Right cardiac atrium (tissue), 5 donors: ENCODE results near the gene SLC49A3. TPM values are rescaled to one million over a fixed set of nuclear protein-coding genes. Genes with fewer than 3 reads are reported as not detected.

Experiments
- ATAC-seq, 2 donors: fragments of 200-7000 bp; cut with Tn5 transposase; one replicate each; pipeline versions ENCODE4 v1.8.0 to v1.9.1; 2020; ENCODE audit warnings: moderate library complexity in 2 of 2, mild to moderate bottlenecking in 1 of 2
- DNase-seq, 3 donors: peaks; one replicate each; pipeline ENCODE4 v3.0.0-alpha.2; 2020
- H3K27ac ChIP-seq: one replicate; pipeline ENCODE4 v1.5.1; 2013; ENCODE audit warnings: mild to moderate bottlenecking, low read length, control low read depth, moderate library complexity
- H3K27me3 ChIP-seq: one replicate; pipeline ENCODE4 v1.6.1; 2013; ENCODE audit not compliant: control insufficient read depth, insufficient read depth
- H3K4me1 ChIP-seq: one replicate; pipeline ENCODE4 v1.6.1; 2013; ENCODE audit warnings: low read length; ENCODE audit not compliant: control insufficient read depth, insufficient read depth
- H3K4me3 ChIP-seq: one replicate; pipeline ENCODE4 v1.5.1; 2013; ENCODE audit warnings: low read length, control low read depth
- H3K9me3 ChIP-seq: one replicate; pipeline ENCODE4 v1.6.1; 2013; ENCODE audit warnings: low read length; ENCODE audit not compliant: control insufficient read depth
- WGBS: extraction: QIAGEN DNeasy Blood & Tissue Kit; methylation state at CpG from one replicate; pipeline ENCODE4 v1.1.7; 2013; 5-methylcytosine and 5-hydroxymethylcytosine counted together
- intact Hi-C, 4 donors: fragments of 100-400 bp; cut with DNase I; formaldehyde crosslinking; loops; one replicate each; pipeline versions ENCODE4 v1.11.0 to v1.14.0; 2022 to 2023
- polyA plus RNA-seq: library from polyadenylated mRNA; stranded (reverse); fragments of 200-250 nt; gene quantifications from one replicate; pipeline ENCODE4 v1.2.3, GENCODE V29; 2013
- total RNA-seq, 4 donors: library from RNA; stranded (reverse); fragmentation: NEBNext Ultra II Directional; extraction: Animal tissue kit (Norgen Biotek cat#: 25700); gene quantifications; one replicate each; pipeline ENCODE4 v1.2.1, GENCODE V29; 2021
- donor health status: healthy with polysubstance abuse.
- donor health status: DM: no; HTN: yes; CAD: no.
- donor health status: DM: no; HTN: no; CAD: no.
- donor health status: DM: no; HTN: yes; CAD: no; lungs with severe emphysema.
- donor health status: DM: yes; HTN: yes; CAD: no.

The SLC49A3 gene
- total and polyA plus RNA-seq, 5 donors, result 10.6 to 19.5 (median 15.7) TPM

GRCh38 chr4:685679-686412 is 3.1 kb downstream of the SLC49A3 start:
- Histone ChIP-seq H3K27me3 (no peaks in the 10 kb centered on the region), H3K4me1 (peaks cover 9% of the 10 kb centered on the region), H3K9me3 (no peaks in the 10 kb centered on the region), H3K4me3 (no peak overlapping the region), H3K27ac (no peak overlapping the region)
- DNase-seq (peak in 2 of 3 donors; percentile 52 to 59), ATAC-seq (no peak)
- WGBS, result 94% methylated on average over 37 of the region's 37 CpGs
- intact Hi-C loops, result no loop called here

GRCh38 chr4:684623-685327 is 4.2 kb downstream of the SLC49A3 start:
- no peaks in the 10 kb centered on the region for H3K27me3 ChIP-seq
- H3K4me3 ChIP-seq, result no peak overlapping the region
- H3K4me1 ChIP-seq, result peaks cover 9% of the 10 kb centered on the region
- intact Hi-C loops, result no loop called here
- no peak overlapping the region for H3K27ac ChIP-seq
- DNase-seq (peak in 2 of 3 donors; percentile 52 to 62), ATAC-seq (no peak)
- no peaks in the 10 kb centered on the region for H3K9me3 ChIP-seq
- 81% methylated on average over 21 of the region's 21 CpGs for WGBS

GRCh38 chr4:683982-684622 is 4.8 kb downstream of the SLC49A3 start:
- peak; percentile 6 to 13 for ATAC-seq
- Histone ChIP-seq H3K4me1 (peaks cover 9% of the 10 kb centered on the region), H3K4me3 (no peak overlapping the region), H3K27me3 (no peaks in the 10 kb centered on the region), H3K9me3 (no peaks in the 10 kb centered on the region), H3K27ac (no peak overlapping the region)
- DNase-seq, result peak; percentile 84 to 92 (median 88)
- intact Hi-C loops, result no loop called here
- 43% methylated on average over 19 of the region's 19 CpGs for WGBS

GRCh38 chr4:683247-683897 is 5.6 kb downstream of the SLC49A3 start:
- DNase-seq (peak in 2 of 3 donors; percentile 64 to 71), ATAC-seq (no peak)
- Histone ChIP-seq H3K27me3 (no peaks in the 10 kb centered on the region), H3K9me3 (no peaks in the 10 kb centered on the region), H3K4me1 (peaks cover 6% of the 10 kb centered on the region), H3K4me3 (no peak overlapping the region), H3K27ac (no peak overlapping the region)
- intact Hi-C loops, result no loop called here
- 79% methylated on average over 25 of the region's 25 CpGs for WGBS

- Histone ChIP-seq H3K27ac (no peak overlapping the region), H3K9me3 (no peaks in the 10 kb centered on the region), H3K4me3 (no peak overlapping the region), H3K4me1 (peaks cover under 1% of the 10 kb centered on the region), H3K27me3 (no peaks in the 10 kb centered on the region)
- no peak for ATAC-seq
- 92% methylated on average over 23 of the region's 23 CpGs for WGBS
- intact Hi-C loops, result no loop called here
- peak in 2 of 3 donors; percentile 57 for DNase-seq
Measured at GRCh38 chr4:682490-683172, 6.3 kb downstream of the SLC49A3 start.

GRCh38 chr4:681736-682451 is 7.1 kb downstream of the SLC49A3 start:
- H3K9me3 ChIP-seq, result no peaks in the 10 kb centered on the region
- H3K4me3 ChIP-seq, result no peak overlapping the region
- no peaks in the 10 kb centered on the region for H3K4me1 ChIP-seq
- DNase-seq (peak in 2 of 3 donors; percentile 74 to 80), ATAC-seq (no peak)
- H3K27me3 ChIP-seq, result no peaks in the 10 kb centered on the region
- intact Hi-C loops, result no loop called here
- no peak overlapping the region for H3K27ac ChIP-seq
- 85% methylated on average over 55 of the region's 58 CpGs for WGBS

- no peaks in the 10 kb centered on the region for H3K9me3 ChIP-seq
- peak overlapping the region; percentile 30 for H3K4me3 ChIP-seq
- H3K27me3 ChIP-seq, result no peaks in the 10 kb centered on the region
- intact Hi-C loops, result no loop called here
- ATAC-seq, result peak; percentile 30 to 43
- H3K4me1 ChIP-seq, result no peaks in the 10 kb centered on the region
- no peak overlapping the region for H3K27ac ChIP-seq
- peak; percentile 77 to 89 (median 88) for DNase-seq
- WGBS, result 6% methylated on average over 51 of the region's 62 CpGs
Measured at GRCh38 chr4:680928-681645, 7.9 kb downstream of the SLC49A3 start.

GRCh38 chr4:680551-680927 is 8.4 kb downstream of the SLC49A3 start:
- intact Hi-C loops, result no loop called here
- peak overlapping the region; percentile 30 for H3K4me3 ChIP-seq
- ATAC-seq (no peak), DNase-seq (peak in 2 of 3 donors; percentile 69 to 77)
- H3K27ac ChIP-seq, result no peak overlapping the region
- WGBS, result 52% methylated on average over 17 of the region's 17 CpGs
- H3K4me1 ChIP-seq, result peaks cover under 1% of the 10 kb centered on the region
- no peaks in the 10 kb centered on the region for H3K9me3 ChIP-seq
- H3K27me3 ChIP-seq, result no peaks in the 10 kb centered on the region

- Histone ChIP-seq H3K9me3 (no peaks in the 10 kb centered on the region), H3K27me3 (no peaks in the 10 kb centered on the region), H3K4me1 (peaks cover 2% of the 10 kb centered on the region), H3K27ac (no peak overlapping the region), H3K4me3 (no peak overlapping the region)
- peak in 1 of 3 donors; percentile 54 for DNase-seq
- ATAC-seq, result no peak
- 82% methylated on average over 9 of the region's 9 CpGs for WGBS
- intact Hi-C loops, result no loop called here
Measured at GRCh38 chr4:680091-680490, 8.9 kb downstream of the SLC49A3 start.
